ENCODE measurements around the gene GPC6. TPM values are rescaled to one million over a fixed set of nuclear protein-coding genes. Genes with fewer than 3 reads are reported as not detected.

Gene GPC6
- total and polyA plus RNA-seq, 9 of the 15 experiments (the other 6 are each of a cell fraction or from before 2014, with no cell fraction given), result under 0.01 to 0.20 (median 0.01) TPM; not detected in 4

GRCh38 chr13:94431574-94431973, 1205.0 kb downstream of the GPC6 start (continued):
- TF ChIP-seq RBM15 (IDR thresholded peaks at IDR 0.05; ENCODE audit: insufficient read depth, low read length), result no peak

- Histone ChIP-seq H3K27me3 (ENCODE audit: control insufficient read depth in 2 of 2, insufficient read depth in 2 of 2, low read length in 2 of 2) (no peaks in the 10 kb centered on the region), H3K36me3 (ENCODE audit: control insufficient read depth, insufficient read depth, low read length) (no peaks in the 10 kb centered on the region), H3K9ac (ENCODE audit: insufficient read depth in 1 of 2, low read depth in 2 of 2, low read length in 2 of 2) (no peak overlapping the region), H2AFZ (ENCODE audit: low read depth, low read length) (no peak overlapping the region), H3K79me2 (ENCODE audit: control insufficient read depth, insufficient read depth, low read length) (no peaks in the 10 kb centered on the region), H3K9me3 (replicated peaks; ENCODE audit: control insufficient read depth, insufficient read depth, low read depth, low read length) (no peaks in the 10 kb centered on the region), H3K4me2 (ENCODE audit: insufficient read depth, low read length) (no peak overlapping the region), H3K9me1 (ENCODE audit: control insufficient read depth, insufficient read depth, low read length) (no peaks in the 10 kb centered on the region), H3K4me3 (no peak overlapping the region), H4K20me1 (replicated peaks; ENCODE audit: control insufficient read depth, insufficient read depth, low read length) (no peaks in the 10 kb centered on the region), H3K27ac (ENCODE audit: extremely low read depth, low read depth, low read length) (no peak overlapping the region), H3K4me1 (replicated peaks in 1 of 2; ENCODE audit: control insufficient read depth in 2 of 2, insufficient read depth in 2 of 2, low read length in 2 of 2) (peaks cover 0 to 6% of the 10 kb centered on the region in 2 experiments; a peak in 4 of 5 replicates)
- TF ChIP-seq SMARCA5 (IDR thresholded peaks at IDR 0.05), result no peak
- TF ChIP-seq TFE3 (CRISPR knock-in tag; IDR thresholded peaks at IDR 0.05), result peak; percentile 31; the same call in 1 of the 2 replicates
- BruUV-seq (replicated peaks), result no TSS peak
- DNase-seq (ENCODE audit: extremely low read depth in 1 of 4, low spot score in 3 of 4), result no peak
- in situ Hi-C loops (cut with MboI) (no loop called here), intact Hi-C loops (cut with micrococcal nuclease) (loop anchor here (10.0 kb wide), 2 partner anchors 523 to 973 kb away; no protein-coding TSS in a partner anchor)
- no peak for FAIRE-seq
- CTCF ChIA-PET (ENCODE audit: low intra/inter-chr PET ratio), result no interaction called here
- POLR2A ChIA-PET, result interaction anchor here (2.5 kb wide), 1 partner anchor 9 kb away, joined by 9 read pairs; no protein-coding TSS in a partner anchor
- ATAC-seq, result no peak
Observed at GRCh38 chr13:94431987-94432386, 1205.4 kb downstream of the GPC6 start.
